Testis (tissue), 2 donors: ENCODE measurements around the gene DNAH17.

Experiments used
- POLR2A ChIP-seq: fragments of 450-650 bp; IDR thresholded peaks from one replicate; pipeline ENCODE4 v1.6.1; 2017; ENCODE audit warnings: antibody characterized with exemption, mild to moderate bottlenecking, moderate library complexity
- TF ChIP-seq, protein P1 (sequence below), 3 experiments: fragments of 450-650 bp in 2 of 3; fragments of 200-600 bp in 1 of 3; sonication (generic) in 1 of 3; IDR thresholded peaks; one replicate each; pipeline ENCODE4 v1.5.1; 2016 to 2019; ENCODE audit warnings: antibody characterized with exemption in 3 of 3, mild to moderate bottlenecking in 2 of 3, moderate library complexity in 1 of 3

DNA sequence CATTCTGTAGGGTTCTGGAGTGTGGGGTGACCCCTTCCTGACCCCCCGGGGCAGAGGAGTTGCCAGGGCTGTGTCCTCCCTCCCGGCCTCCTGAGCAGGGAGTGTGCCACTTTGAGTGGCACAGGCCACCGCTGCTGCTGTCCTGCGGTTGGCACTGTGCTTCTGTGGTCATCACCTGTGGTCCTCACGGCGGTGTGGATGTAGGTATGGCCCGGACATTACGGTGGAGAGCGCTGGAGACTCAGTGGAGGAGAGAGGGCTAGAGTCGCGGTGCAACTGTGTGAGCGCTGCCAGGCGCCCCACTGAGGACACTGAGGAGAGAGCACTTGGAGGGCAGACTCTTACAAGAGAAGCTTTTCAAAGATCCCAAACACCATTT is 159.7 kb downstream of the DNAH17 start:
- TF ChIP-seq, protein P1, sequence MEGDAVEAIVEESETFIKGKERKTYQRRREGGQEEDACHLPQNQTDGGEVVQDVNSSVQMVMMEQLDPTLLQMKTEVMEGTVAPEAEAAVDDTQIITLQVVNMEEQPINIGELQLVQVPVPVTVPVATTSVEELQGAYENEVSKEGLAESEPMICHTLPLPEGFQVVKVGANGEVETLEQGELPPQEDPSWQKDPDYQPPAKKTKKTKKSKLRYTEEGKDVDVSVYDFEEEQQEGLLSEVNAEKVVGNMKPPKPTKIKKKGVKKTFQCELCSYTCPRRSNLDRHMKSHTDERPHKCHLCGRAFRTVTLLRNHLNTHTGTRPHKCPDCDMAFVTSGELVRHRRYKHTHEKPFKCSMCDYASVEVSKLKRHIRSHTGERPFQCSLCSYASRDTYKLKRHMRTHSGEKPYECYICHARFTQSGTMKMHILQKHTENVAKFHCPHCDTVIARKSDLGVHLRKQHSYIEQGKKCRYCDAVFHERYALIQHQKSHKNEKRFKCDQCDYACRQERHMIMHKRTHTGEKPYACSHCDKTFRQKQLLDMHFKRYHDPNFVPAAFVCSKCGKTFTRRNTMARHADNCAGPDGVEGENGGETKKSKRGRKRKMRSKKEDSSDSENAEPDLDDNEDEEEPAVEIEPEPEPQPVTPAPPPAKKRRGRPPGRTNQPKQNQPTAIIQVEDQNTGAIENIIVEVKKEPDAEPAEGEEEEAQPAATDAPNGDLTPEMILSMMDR (IDR thresholded peaks at IDR 0.05): no peak
- no peak for TF ChIP-seq POLR2A
